ENCODE measurements around the gene MEI1.
"Not testable (repeated sequence)": the region's sequence is repeated elsewhere in the genome, so short reads cannot be mapped to it uniquely, and the experiment has no call there.

MEI1 gene

DNA sequence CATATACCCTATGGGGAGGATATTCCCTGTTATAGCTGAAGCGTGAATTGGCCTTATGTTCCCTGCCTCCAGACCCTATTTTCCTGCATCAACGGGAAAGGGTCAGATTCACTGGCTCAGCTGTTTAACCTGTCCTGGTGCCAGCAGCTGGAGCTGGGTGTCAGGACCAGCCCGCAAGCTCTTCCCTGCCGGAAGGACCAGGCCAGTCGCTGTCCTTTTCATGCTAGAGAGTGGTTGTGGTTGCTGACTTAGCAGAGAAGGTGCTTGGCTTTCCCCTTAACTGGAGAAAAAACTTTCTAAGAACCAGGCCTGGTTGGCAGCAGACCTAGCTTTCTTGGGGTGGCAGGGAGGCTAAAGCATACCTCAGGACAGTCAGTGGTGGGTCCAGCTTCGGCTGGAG is 128.4 kb downstream of the MEI1 start:
- TF ChIP-seq JUND (IDR thresholded peaks at IDR 0.05; ENCODE audit: low read depth) = no peak
- in situ Hi-C loops (cut with HindIII; ENCODE audit: low pct_unique_long_range_greater_than_20kb, low sequenced_read_pairs) = no loop called here
- no peak for DNase-seq (ENCODE audit: low read depth in 1 of 2, low spot score in 1 of 2)

DNA sequence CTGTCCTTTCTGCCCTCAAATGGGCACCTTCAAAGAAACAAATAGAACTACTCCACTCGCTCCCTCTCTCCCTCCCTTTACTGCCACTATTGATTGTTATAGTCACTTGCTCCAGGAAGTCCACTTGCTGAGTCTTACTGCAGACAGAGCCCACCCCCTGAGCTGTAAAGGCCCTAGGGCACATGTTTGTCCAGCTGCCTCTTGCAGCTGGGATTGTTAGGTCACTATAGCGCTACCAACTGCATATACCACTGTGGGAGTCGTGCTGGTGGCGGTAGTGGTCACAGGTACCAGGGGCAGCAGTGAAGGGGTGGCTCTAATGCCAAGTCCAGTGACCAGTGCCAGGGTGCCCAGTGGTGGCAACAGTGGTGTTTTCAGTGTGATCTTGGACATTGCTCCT is 129.2 kb downstream of the MEI1 start:
- in situ Hi-C loops (cut with HindIII; ENCODE audit: low pct_unique_long_range_greater_than_20kb, low sequenced_read_pairs) = no loop called here
- no peak for TF ChIP-seq JUND (IDR thresholded peaks at IDR 0.05; ENCODE audit: low read depth)
- no peak for DNase-seq (ENCODE audit: low read depth in 1 of 2, low spot score in 1 of 2)

DNA sequence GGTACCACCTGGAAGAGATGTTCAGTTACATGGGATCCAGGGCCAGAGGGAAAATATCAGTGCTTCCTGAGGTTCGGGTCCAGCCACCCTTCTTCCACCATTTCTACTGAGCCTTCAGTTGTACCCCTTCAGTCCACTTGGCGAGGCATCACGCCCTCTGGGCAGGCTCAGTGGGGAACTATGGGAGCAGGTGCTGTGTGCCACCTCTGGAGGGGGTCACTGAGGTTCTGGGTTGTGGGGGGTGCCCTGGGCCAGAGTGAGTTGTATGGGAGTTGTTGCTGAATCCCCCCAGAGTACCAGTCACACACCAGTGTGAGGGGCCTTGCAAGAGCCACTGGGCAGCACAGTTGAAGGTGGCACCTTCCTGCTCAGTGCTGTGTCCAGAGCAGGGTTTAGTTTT is 130.9 kb downstream of the MEI1 start:
- in situ Hi-C loops (cut with HindIII; ENCODE audit: low pct_unique_long_range_greater_than_20kb, low sequenced_read_pairs) = no loop called here
- TF ChIP-seq JUND (IDR thresholded peaks at IDR 0.05; ENCODE audit: low read depth) = no peak

DNA sequence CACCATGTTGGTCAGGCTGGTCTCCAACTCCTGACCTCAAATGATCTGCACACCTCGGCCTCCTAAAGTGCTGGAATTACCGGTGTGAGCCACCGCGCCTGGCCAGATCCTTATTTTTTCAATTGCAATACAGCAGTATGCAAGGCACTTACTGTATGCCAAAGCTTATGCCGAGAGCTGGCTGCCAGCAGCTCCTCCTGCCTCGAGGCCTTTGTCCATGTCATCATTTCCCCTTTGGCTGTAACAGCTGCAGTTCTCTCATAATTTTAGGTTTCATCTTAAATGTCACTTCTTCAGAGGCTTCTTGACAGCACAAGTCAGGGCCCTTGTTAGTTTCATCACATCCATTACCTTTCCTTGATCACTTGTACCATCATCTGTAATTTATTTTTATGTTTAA is 132.1 kb downstream of the MEI1 start:
- no peak for TF ChIP-seq JUND (IDR thresholded peaks at IDR 0.05; ENCODE audit: low read depth)

More for the DNA sequence above, 130.9 kb downstream of the MEI1 start:
- DNase-seq (ENCODE audit: low read depth in 1 of 2, low spot score in 1 of 2) = no peak

DNA sequence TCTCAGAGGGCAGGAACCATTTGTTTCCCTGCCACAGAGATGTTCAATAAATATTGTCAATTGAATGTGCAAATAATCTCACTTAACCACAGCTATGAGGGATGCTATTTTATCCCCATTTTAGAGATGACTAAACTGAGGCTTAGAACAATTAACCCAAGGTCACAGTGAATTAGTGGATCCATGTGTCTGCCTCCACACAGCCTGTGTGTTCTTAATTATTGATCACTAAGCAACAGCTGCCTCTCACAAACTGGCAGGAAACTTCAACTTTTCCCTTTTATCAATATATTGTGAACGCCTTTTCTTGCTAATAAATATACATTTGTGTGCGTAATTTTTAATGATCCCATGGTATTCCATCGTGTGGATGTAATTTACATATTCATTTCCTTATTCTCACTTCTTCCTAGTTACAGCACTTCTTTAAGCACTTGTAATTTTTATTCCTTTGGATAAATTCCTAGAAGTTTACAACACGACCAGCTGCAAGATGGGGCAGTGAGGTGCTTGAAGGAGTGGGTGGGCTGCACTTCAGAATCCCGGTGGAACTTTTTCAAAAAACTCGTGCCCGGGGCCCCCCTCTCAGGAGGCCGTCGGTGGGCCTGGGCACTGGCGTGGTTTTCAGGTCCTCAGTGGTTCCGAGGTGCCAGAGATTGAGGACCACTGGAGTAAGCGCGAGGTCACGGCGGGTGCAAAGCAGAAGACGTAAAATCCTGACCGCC is 132.7 kb downstream of the MEI1 start:
- in situ Hi-C loops (cut with HindIII; ENCODE audit: low pct_unique_long_range_greater_than_20kb, low sequenced_read_pairs) = no loop called here
- no peak for DNase-seq (ENCODE audit: low read depth in 1 of 2, low spot score in 1 of 2)
- TF ChIP-seq JUND (IDR thresholded peaks at IDR 0.05; ENCODE audit: low read depth) = no peak

More for the DNA sequence above, 132.1 kb downstream of the MEI1 start:
- in situ Hi-C loops (cut with HindIII; ENCODE audit: low pct_unique_long_range_greater_than_20kb, low sequenced_read_pairs) = no loop called here
- no peak for DNase-seq (ENCODE audit: low read depth in 1 of 2, low spot score in 1 of 2)

DNA sequence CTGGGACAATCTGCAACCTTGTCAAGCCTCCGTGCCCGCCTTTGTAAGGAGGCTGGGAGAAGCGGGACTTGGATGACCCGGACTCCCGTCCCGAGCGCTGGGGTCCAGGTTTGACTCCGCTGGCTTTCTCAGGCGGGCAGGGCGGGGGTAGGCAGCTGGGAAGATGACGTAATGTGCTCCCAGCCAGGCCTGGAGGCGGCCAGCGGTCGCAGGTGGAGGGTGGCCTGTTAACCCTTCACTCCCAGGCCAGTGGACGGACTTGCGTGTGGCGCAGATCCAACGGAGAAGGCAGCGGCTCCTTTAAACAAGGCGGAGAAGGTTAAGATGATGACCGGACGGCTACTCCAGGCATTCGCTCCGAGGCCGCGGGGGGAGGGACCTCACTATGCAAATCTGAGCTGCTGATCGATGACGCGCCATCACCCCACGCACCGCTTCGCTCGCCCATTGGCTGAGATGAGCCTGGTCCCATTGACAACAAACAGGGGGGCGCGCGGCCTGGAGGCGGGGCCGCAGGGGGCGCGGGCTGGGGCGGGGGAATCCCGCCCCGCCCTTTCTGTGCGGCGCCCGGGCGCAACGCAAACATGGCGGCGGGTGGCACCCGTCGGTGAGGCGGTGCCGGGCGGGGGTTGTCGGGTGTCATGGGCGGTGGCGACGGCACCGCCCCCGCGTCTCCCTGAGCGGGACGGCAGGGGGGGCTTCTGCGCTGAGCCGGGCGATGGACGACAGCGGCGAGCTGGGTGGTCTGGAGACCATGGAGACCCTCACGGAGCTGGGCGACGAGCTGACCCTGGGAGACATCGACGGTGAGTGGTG is 133.5 kb downstream of the MEI1 start, which contains the start of gene SREBF2:
Gene SREBF2, plus strand, starts transcription at position 553 of the 816 bp plus-strand sequence. Its CDS starts 166 bp downstream, at position 719.
- in situ Hi-C loops (cut with HindIII; ENCODE audit: low pct_unique_long_range_greater_than_20kb, low sequenced_read_pairs) = no loop called here
- TF ChIP-seq JUND (IDR thresholded peaks at IDR 0.05; ENCODE audit: low read depth) = no peak
- peak; percentile 80 to 99 for DNase-seq (ENCODE audit: low read depth in 1 of 2, low spot score in 1 of 2)

DNA sequence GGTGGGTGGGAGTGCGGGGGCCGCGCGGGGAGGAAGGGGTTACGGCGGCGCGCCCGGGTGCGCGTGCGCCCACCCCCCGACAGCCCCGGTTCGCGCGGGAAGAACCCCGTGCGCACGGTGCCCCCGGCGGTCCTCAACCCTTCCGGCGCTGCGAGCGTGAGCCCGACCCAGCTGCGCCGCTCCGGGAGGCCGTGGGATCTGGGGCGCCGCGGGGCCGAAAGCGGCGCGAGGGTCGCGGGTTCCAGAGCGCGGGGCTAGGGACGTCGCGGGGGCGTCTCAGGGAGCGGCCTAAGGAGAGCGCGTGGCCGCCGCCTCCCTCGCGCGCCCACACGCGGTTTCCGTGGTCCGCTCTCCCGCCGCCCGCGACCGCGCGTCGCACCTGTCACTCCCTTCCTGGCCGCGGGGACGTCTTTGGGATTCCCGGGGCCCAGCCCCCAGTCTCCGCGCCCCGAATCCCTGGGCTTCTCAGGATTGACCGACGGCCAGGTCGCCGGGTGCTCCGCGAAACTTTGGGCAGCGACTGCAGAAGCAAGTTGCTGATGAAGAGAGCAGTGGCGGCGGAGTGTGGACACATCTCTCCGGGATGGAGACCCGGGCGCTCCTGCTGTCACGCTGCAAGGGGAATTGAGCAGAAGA is 134.2 kb downstream of the MEI1 start:
- no peak for TF ChIP-seq JUND (IDR thresholded peaks at IDR 0.05; ENCODE audit: low read depth)
- in situ Hi-C loops (cut with HindIII; ENCODE audit: low pct_unique_long_range_greater_than_20kb, low sequenced_read_pairs) = no loop called here
- peak in 1 of 2 experiments; percentile 53 for DNase-seq (ENCODE audit: low read depth in 1 of 2, low spot score in 1 of 2)

DNA sequence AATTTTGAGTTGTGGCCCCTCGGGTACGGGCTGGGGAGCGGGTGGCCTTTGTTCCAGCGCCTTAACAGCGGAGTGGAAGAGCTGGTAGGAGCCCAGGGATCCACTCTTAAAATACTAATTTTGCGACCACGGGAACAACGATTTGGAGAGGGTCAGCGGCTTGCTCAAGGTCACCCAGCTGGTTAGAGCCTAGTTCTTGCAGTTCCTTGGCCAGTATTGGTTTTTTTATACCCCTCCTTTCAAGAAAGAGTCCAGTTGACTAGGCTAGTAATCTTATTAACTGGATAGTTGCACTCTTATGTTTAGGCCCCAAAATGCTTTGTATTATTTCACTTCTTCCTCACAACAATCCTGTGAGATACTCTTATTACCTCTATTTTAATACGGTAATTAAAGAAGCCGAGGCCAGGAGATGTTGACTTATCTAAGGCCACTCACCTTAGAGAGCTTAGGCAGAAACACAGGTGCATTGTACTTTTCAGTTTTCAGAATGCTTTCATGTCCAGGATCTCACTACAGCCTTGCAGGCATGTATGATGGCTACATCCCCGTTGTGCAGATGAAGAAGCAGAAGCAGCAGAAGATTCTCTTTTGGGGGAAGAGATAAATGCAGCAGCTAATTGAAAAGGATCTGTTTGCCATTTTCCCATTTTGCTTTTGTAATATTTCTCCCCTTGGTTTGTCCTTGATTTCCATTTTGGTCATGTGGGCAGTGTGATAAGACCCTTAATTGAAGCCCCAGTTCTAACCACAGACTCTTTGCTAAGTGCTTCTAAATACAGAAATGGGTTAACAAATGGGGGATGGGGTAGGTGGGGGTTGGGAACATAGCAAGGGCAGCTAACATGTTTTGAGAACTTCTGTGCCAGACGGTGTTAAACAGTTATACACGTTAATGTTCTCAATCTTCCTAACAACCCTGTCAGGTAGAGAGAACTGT is 135.0 kb downstream of the MEI1 start:
- no peak for TF ChIP-seq JUND (IDR thresholded peaks at IDR 0.05; ENCODE audit: low read depth)
- DNase-seq (ENCODE audit: low read depth in 1 of 2, low spot score in 1 of 2) = no peak
- in situ Hi-C loops (cut with HindIII; ENCODE audit: low pct_unique_long_range_greater_than_20kb, low sequenced_read_pairs) = no loop called here

DNA sequence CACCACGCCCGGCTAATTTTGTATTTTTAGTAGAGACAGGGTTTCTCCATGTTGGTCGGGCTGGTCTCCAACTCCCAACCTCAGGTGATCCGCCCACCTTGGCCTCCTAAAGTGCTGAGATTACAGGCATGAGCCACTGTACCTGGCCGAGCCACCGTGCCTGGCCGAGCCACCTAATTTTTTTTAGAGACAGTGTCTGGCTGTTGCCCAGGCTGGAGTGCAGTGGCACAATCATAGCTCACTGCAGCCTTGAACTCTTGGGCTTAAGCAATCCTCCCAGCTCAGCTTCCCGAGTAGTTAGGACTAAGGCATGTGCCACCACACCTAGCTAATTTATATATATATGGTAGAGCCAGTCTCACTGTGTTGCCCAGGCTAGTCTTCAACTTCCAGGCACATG is 136.2 kb downstream of the MEI1 start:
- DNase-seq (ENCODE audit: low read depth in 1 of 2, low spot score in 1 of 2); in situ Hi-C loops (cut with HindIII; ENCODE audit: low pct_unique_long_range_greater_than_20kb, low sequenced_read_pairs): not testable (repeated sequence)

DNA sequence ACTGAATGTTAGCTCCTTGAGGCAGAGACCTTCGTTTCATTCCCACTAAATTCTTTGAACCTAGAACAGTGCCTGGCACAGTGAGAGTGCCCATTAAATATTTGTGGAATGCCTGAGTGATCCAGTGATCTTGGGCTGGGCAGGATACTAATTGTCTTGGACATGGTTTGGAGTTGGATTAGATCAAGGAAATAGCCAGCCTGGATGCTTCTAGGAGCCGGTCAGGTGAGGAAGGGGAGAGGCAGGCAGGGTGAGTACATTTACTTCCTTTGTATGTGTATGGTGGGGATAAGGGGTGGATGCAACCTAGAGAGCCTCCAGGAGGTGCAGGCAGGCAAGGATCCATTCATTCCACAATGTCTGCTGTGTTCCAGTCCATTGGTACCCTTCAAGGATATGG is 137.2 kb downstream of the MEI1 start:
- in situ Hi-C loops (cut with HindIII; ENCODE audit: low pct_unique_long_range_greater_than_20kb, low sequenced_read_pairs) = no loop called here
- TF ChIP-seq JUND (IDR thresholded peaks at IDR 0.05; ENCODE audit: low read depth) = no peak
- peak in 1 of 2 experiments; percentile 71 for DNase-seq (ENCODE audit: low read depth in 1 of 2, low spot score in 1 of 2)

DNA sequence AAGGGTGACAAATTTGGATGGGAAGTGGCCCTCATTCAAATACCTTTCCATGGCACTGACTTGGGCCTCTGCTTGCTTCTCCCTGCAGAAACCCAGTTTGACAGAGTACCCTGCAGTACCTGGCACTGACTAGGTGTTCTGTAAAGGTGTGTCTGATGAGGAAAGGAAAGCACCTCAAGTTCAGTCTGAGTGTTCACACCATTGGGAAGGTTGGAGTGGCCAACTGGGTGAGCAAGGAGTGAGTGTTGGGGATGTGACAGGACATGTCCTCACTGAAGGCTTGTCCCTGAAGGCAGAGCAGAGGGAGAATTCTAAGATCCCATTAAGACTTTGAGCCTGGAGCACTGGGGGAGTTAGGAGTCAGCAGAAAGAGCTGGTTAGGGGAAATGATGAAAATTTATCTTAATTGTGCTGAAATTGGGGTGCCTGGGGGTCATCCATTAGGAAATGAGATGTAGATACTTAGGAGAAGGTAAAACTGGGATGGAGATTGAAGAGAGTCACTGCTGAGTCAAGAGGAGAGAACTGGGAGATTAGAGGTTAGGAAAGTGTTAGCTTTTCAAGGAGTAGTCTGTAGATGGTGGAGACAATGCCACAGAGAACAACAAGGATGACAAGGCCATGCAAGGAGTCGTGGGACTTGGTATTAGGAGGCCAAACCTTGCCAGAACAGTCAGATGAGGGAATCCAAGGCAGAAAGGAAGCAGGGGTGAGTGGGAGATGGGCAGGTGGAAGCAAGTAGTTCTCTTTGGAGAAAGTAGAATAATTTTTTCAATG is 139.7 kb downstream of the MEI1 start:
- no peak for TF ChIP-seq JUND (IDR thresholded peaks at IDR 0.05; ENCODE audit: low read depth)
- DNase-seq (ENCODE audit: low read depth in 1 of 2, low spot score in 1 of 2) = no peak
- in situ Hi-C loops (cut with HindIII; ENCODE audit: low pct_unique_long_range_greater_than_20kb, low sequenced_read_pairs) = no loop called here
